ENCODE measurements around the gene STK11IP.

The STK11IP gene

GRCh38 chr2:219553168-219553417, 44.6 kb upstream of the STK11IP start:
- Histone ChIP-seq H3K4me1 (ENCODE audit: insufficient read depth, insufficient read length) (peaks cover 14% of the 10 kb centered on the region), H3K36me3 (ENCODE audit: insufficient read depth, insufficient read length, low read length) (peaks cover 61% of the 10 kb centered on the region), H3K4me3 (ENCODE audit: insufficient read length, low read depth) (peak overlapping the region; percentile 69), H3K27me3 (ENCODE audit: insufficient read depth, insufficient read length) (peaks cover 41% of the 10 kb centered on the region), H3K9me3 (ENCODE audit: insufficient read depth, low read length) (no peaks in the 10 kb centered on the region), H3K9ac (ENCODE audit: insufficient read length, low read depth) (peak overlapping the region; percentile 78)
- DNase-seq (ENCODE audit: low read depth, low spot score), result no peak
- TF ChIP-seq SUZ12 (IDR thresholded peaks at IDR 0.05; ENCODE audit: extremely low read depth, insufficient read depth, insufficient read length), result no peak
- TF ChIP-seq YY1 (IDR thresholded peaks at IDR 0.05; ENCODE audit: insufficient read depth, insufficient read length), result no peak
- TF ChIP-seq ZNF274 (IDR thresholded peaks at IDR 0.05; ENCODE audit: low read depth, low read length), result no peak

GRCh38 chr2:219553463-219553963, 44.1 kb upstream of the STK11IP start:
- no peak for DNase-seq (ENCODE audit: low read depth, low spot score)
- Histone ChIP-seq H3K4me1 (ENCODE audit: insufficient read depth, insufficient read length) (peaks cover 14% of the 10 kb centered on the region), H3K36me3 (ENCODE audit: insufficient read depth, insufficient read length, low read length) (peaks cover 61% of the 10 kb centered on the region), H3K9me3 (ENCODE audit: insufficient read depth, low read length) (no peaks in the 10 kb centered on the region), H3K27me3 (ENCODE audit: insufficient read depth, insufficient read length) (peaks cover 39% of the 10 kb centered on the region), H3K9ac (ENCODE audit: insufficient read length, low read depth) (no peak overlapping the region), H3K4me3 (ENCODE audit: insufficient read length, low read depth) (no peak overlapping the region)
- TF ChIP-seq SUZ12 (IDR thresholded peaks at IDR 0.05; ENCODE audit: extremely low read depth, insufficient read depth, insufficient read length) (no peak), YY1 (IDR thresholded peaks at IDR 0.05; ENCODE audit: insufficient read depth, insufficient read length) (no peak), ZNF274 (IDR thresholded peaks at IDR 0.05; ENCODE audit: low read depth, low read length) (no peak)

GRCh38 chr2:219554350-219554749, 43.3 kb upstream of the STK11IP start:
- H3K9ac ChIP-seq (ENCODE audit: insufficient read length, low read depth), result no peak overlapping the region
- H3K4me1 ChIP-seq (ENCODE audit: insufficient read depth, insufficient read length), result peaks cover 14% of the 10 kb centered on the region
- DNase-seq (ENCODE audit: low read depth, low spot score), result no peak
- no peaks in the 10 kb centered on the region for H3K9me3 ChIP-seq (ENCODE audit: insufficient read depth, low read length)
- peaks cover 62% of the 10 kb centered on the region for H3K36me3 ChIP-seq (ENCODE audit: insufficient read depth, insufficient read length, low read length)
- H3K4me3 ChIP-seq (ENCODE audit: insufficient read length, low read depth), result no peak overlapping the region
- no peak for TF ChIP-seq YY1 (IDR thresholded peaks at IDR 0.05; ENCODE audit: insufficient read depth, insufficient read length)
- TF ChIP-seq ZNF274 (IDR thresholded peaks at IDR 0.05; ENCODE audit: low read depth, low read length), result no peak
- TF ChIP-seq SUZ12 (IDR thresholded peaks at IDR 0.05; ENCODE audit: extremely low read depth, insufficient read depth, insufficient read length), result no peak
- peaks cover 30% of the 10 kb centered on the region for H3K27me3 ChIP-seq (ENCODE audit: insufficient read depth, insufficient read length)

GRCh38 chr2:219555956-219556355, 41.7 kb upstream of the STK11IP start:
- no peak overlapping the region for H3K4me3 ChIP-seq (ENCODE audit: insufficient read length, low read depth)
- DNase-seq (ENCODE audit: low read depth, low spot score), result no peak
- peaks cover 58% of the 10 kb centered on the region for H3K36me3 ChIP-seq (ENCODE audit: insufficient read depth, insufficient read length, low read length)
- TF ChIP-seq SUZ12 (IDR thresholded peaks at IDR 0.05; ENCODE audit: extremely low read depth, insufficient read depth, insufficient read length) (no peak), YY1 (IDR thresholded peaks at IDR 0.05; ENCODE audit: insufficient read depth, insufficient read length) (no peak), ZNF274 (IDR thresholded peaks at IDR 0.05; ENCODE audit: low read depth, low read length) (no peak)
- peaks cover 15% of the 10 kb centered on the region for H3K4me1 ChIP-seq (ENCODE audit: insufficient read depth, insufficient read length)
- peaks cover 14% of the 10 kb centered on the region for H3K27me3 ChIP-seq (ENCODE audit: insufficient read depth, insufficient read length)
- no peaks in the 10 kb centered on the region for H3K9me3 ChIP-seq (ENCODE audit: insufficient read depth, low read length)
- no peak overlapping the region for H3K9ac ChIP-seq (ENCODE audit: insufficient read length, low read depth)

GRCh38 chr2:219556413-219556812, 41.2 kb upstream of the STK11IP start:
- DNase-seq (ENCODE audit: low read depth, low spot score), result no peak
- no peak overlapping the region for H3K4me3 ChIP-seq (ENCODE audit: insufficient read length, low read depth)
- H3K36me3 ChIP-seq (ENCODE audit: insufficient read depth, insufficient read length, low read length), result peaks cover 60% of the 10 kb centered on the region
- peaks cover 12% of the 10 kb centered on the region for H3K27me3 ChIP-seq (ENCODE audit: insufficient read depth, insufficient read length)
- no peak for TF ChIP-seq YY1 (IDR thresholded peaks at IDR 0.05; ENCODE audit: insufficient read depth, insufficient read length)
- no peak for TF ChIP-seq SUZ12 (IDR thresholded peaks at IDR 0.05; ENCODE audit: extremely low read depth, insufficient read depth, insufficient read length)
- no peak for TF ChIP-seq ZNF274 (IDR thresholded peaks at IDR 0.05; ENCODE audit: low read depth, low read length)
- no peak overlapping the region for H3K9ac ChIP-seq (ENCODE audit: insufficient read length, low read depth)
- peaks cover 16% of the 10 kb centered on the region for H3K4me1 ChIP-seq (ENCODE audit: insufficient read depth, insufficient read length)
- no peaks in the 10 kb centered on the region for H3K9me3 ChIP-seq (ENCODE audit: insufficient read depth, low read length)

- no peak overlapping the region for H3K4me3 ChIP-seq (ENCODE audit: insufficient read length, low read depth)
- peaks cover 69% of the 10 kb centered on the region for H3K36me3 ChIP-seq (ENCODE audit: insufficient read depth, insufficient read length, low read length)
- no peak overlapping the region for H3K9ac ChIP-seq (ENCODE audit: insufficient read length, low read depth)
- H3K9me3 ChIP-seq (ENCODE audit: insufficient read depth, low read length), result no peaks in the 10 kb centered on the region
- peaks cover 12% of the 10 kb centered on the region for H3K27me3 ChIP-seq (ENCODE audit: insufficient read depth, insufficient read length)
- DNase-seq (ENCODE audit: low read depth, low spot score), result no peak
- peaks cover 19% of the 10 kb centered on the region for H3K4me1 ChIP-seq (ENCODE audit: insufficient read depth, insufficient read length)
- TF ChIP-seq YY1 (IDR thresholded peaks at IDR 0.05; ENCODE audit: insufficient read depth, insufficient read length), result no peak
Observed at GRCh38 chr2:219557320-219557719, 40.3 kb upstream of the STK11IP start.

- Histone ChIP-seq H3K27me3 (ENCODE audit: insufficient read depth, insufficient read length) (peaks cover 6% of the 10 kb centered on the region), H3K9ac (ENCODE audit: insufficient read length, low read depth) (no peak overlapping the region), H3K9me3 (ENCODE audit: insufficient read depth, low read length) (no peaks in the 10 kb centered on the region), H3K4me3 (ENCODE audit: insufficient read length, low read depth) (no peak overlapping the region), H3K4me1 (ENCODE audit: insufficient read depth, insufficient read length) (peaks cover 20% of the 10 kb centered on the region), H3K36me3 (ENCODE audit: insufficient read depth, insufficient read length, low read length) (peaks cover 77% of the 10 kb centered on the region)
- no peak for DNase-seq (ENCODE audit: low read depth, low spot score)
- TF ChIP-seq SUZ12 (IDR thresholded peaks at IDR 0.05; ENCODE audit: extremely low read depth, insufficient read depth, insufficient read length) (no peak), YY1 (IDR thresholded peaks at IDR 0.05; ENCODE audit: insufficient read depth, insufficient read length) (no peak)
Observed at GRCh38 chr2:219557791-219558785, 39.6 kb upstream of the STK11IP start.

All from NT2/D1 (cell line).